Activated naive CD4-positive, alpha-beta T cell treated with anti-CD3 and anti-CD28 coated beads, Interleukin-2, amount 50 U/mL, for 72 hours (primary cell): Measurements from ENCODE around the gene CHRNA5. TPM values are rescaled to one million over a fixed set of nuclear protein-coding genes. Genes with fewer than 3 reads are reported as not detected.
"Not testable (repeated sequence)": the region's sequence is repeated elsewhere in the genome, so short reads cannot be mapped to it uniquely, and the experiment has no call there.

Experiments
- ATAC-seq, 2 donors: fragments of 150-1000 bp; cut with Tn5 transposase; 2 replicates each; pipeline ENCODE4 v1.10.0; 2021; ENCODE audit warnings: mild to moderate bottlenecking in 2 of 2, moderate library complexity in 2 of 2
- DNase-seq, 2 donors: peaks; one replicate each; pipeline ENCODE4 v3.0.0; 2021 to 2022; ENCODE audit warnings: low spot score in 2 of 2
- H3K27ac Mint-ChIP-seq, 2 donors: one replicate each; pipeline ENCODE4 v1.8.0; 2022; ENCODE audit warnings: mild to moderate bottlenecking in 2 of 2, mixed read lengths in 2 of 2
- H3K36me3 Mint-ChIP-seq, 2 donors: one replicate each; pipeline ENCODE4 v1.8.0; 2022; ENCODE audit warnings: mixed read lengths in 2 of 2
- H3K9me3 Mint-ChIP-seq, 2 donors: one replicate each; pipeline ENCODE4 v1.8.0; 2022; ENCODE audit warnings: mixed read lengths in 2 of 2
- total RNA-seq, 2 donors: library from RNA; stranded (reverse); gene quantifications; one replicate each; pipeline ENCODE4 v1.2.3, GENCODE V29; 2022

Gene CHRNA5
- total RNA-seq: 1 to 10 TPM; 4.6 to 5.7 TPM

DNA sequence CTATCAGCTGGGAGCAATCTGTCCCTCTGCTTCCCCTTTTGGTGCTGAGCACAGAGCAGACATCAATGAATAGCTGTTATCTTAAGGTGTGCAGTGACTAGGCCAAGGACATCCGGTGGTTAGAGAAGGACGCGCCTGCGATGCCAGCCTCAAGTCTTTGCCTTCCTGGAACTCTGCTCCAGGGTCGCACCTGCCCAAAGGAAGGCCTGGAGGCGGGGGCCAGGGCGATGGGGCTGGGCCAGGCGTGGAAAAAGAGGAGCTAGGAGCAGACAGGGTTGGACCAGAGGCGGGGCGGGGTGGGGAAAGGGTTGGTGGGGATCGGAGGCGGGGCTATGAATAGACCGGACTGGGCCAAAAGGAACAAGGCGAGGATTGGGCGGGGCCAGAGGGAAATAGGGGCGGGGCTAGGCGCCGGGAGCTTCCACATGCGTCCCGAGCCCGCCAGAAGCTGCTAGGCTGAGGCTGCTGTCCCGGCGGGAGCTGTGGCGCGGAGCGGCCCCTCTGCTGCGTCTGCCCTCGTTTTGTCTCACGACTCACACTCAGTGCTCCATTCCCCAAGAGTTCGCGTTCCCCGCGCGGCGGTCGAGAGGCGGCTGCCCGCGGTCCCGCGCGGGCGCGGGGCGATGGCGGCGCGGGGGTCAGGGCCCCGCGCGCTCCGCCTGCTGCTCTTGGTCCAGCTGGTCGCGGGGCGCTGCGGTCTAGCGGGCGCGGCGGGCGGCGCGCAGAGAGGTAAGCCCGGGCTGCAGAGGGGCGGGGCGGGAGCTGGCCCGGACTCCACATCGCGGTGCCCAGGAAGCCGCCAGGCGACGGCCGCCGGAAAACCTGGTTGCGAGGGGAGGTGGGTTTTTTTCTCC, at the start of gene CHRNA5:
Gene CHRNA5 (plus strand): TSS at position 424 of the 854 bp plus-strand sequence. CDS start 200 bp downstream, at position 624.
- peaks cover 4 to 6% of the 10 kb centered on the region in 2 donors for H3K36me3 Mint-ChIP-seq
- no peaks in the 10 kb centered on the region for H3K9me3 Mint-ChIP-seq
- ATAC-seq (peak; percentile 88 to 90), DNase-seq (peak; percentile 77 to 78)
- H3K27ac Mint-ChIP-seq: peak within 1 kb of the TSS in 1 of 2 donors; percentile 34

GRCh38 chr15:78520035-78520434, 45.3 kb upstream of the CHRNA5 start:
- not testable (repeated sequence) for H3K36me3 Mint-ChIP-seq, H3K9me3 Mint-ChIP-seq, DNase-seq, ATAC-seq, H3K27ac Mint-ChIP-seq

DNA sequence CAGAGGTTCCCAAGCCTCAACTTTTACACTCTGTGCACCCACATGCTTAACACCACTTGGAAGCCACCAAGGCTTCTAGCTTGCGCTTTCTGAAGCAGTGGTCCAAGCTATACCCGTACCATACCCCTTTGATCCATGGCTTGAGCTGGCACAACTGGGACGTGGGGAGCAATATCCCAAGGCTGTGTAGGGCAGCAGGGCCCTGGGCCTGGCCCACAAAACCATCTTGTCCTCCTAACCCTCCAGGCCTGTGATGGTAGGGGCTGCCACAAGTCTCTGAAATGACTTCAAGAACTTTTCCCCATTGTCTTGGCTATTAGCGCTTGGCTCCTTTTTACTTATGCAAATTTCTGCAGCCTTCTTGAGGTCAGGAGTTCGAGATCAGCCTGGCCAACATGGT, 41.1 kb upstream of the CHRNA5 start:
- DNase-seq (no peak), ATAC-seq (no peak)
- H3K9me3 Mint-ChIP-seq: no peaks in the 10 kb centered on the region
- no peaks in the 10 kb centered on the region for H3K36me3 Mint-ChIP-seq
- no peak overlapping the region for H3K27ac Mint-ChIP-seq

DNA sequence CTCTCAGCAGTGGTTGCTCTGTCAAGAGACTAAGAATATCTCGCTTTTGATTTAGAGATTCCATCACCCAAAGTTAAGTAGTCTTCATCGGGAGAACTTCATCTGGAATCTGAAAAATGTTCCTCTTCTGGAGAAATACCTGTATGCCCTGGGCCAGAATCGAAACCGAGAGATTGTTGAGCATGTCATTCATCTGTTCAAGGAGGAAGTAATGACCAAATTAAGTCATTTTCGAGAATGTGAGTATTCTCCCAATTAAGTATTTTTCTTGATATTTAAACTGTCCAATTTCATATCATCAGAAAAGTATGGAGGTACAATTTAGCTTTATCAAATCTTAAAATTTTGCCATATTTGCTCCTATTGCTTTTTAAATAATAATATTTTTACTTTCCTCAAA, 38.0 kb upstream of the CHRNA5 start:
- Mint-ChIP-seq H3K9me3 (no peaks in the 10 kb centered on the region), H3K27ac (no peak overlapping the region), H3K36me3 (no peaks in the 10 kb centered on the region)
- ATAC-seq (no peak), DNase-seq (no peak)

DNA sequence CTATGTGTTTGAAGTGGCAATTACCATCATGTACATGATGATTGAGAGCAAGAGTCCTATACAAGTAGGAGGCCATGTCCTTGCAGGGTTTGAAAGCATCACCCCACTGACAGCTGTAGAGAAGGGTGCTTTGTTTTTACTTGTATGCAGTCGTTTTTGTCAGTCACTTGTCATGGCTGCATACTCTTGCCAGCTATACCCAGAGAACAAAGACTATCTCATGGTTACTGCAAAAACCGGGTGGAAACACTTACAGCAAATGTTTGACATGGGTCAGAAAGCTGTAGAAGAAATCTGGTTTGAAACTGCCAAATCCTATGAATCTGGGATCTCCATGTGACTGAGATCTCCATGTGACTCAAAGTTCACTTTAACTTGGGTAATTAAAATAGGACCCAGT, 32.0 kb upstream of the CHRNA5 start:
- Mint-ChIP-seq H3K27ac (no peak overlapping the region), H3K36me3 (no peaks in the 10 kb centered on the region), H3K9me3 (no peaks in the 10 kb centered on the region)
- no peak for DNase-seq
- ATAC-seq: no peak

GRCh38 chr15:78536134-78536533, 29.2 kb upstream of the CHRNA5 start:
- no peak for ATAC-seq
- Mint-ChIP-seq H3K36me3 (peaks cover 4 to 5% of the 10 kb centered on the region in 2 donors), H3K27ac (no peak overlapping the region), H3K9me3 (peaks cover 0 to 6% of the 10 kb centered on the region in 2 donors)
- no peak for DNase-seq

GRCh38 chr15:78537266-78537905, 27.9 kb upstream of the CHRNA5 start:
- DNase-seq (no peak), ATAC-seq (no peak)
- peaks cover 0 to 6% of the 10 kb centered on the region in 2 donors for H3K9me3 Mint-ChIP-seq
- H3K36me3 Mint-ChIP-seq: peaks cover 16 to 17% of the 10 kb centered on the region in 2 donors
- H3K27ac Mint-ChIP-seq: no peak overlapping the region

DNA sequence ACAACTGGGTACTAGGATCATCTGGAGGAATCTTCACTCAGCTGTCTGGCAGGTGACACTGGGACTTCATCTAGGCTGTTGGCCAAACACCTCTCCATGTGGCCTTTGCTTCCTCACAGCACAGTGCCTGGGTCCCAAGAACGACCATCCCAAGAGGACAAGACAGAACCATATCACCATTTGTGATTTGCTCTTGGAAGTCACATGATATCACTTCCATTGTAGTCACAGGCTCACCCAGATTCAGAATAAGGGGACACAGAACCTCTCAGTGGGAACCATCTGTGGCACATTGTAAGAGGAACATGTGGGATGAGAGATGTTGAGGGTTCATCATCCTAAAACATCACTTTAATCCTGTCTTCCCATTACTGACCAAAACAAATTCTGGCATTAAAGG, 27.0 kb upstream of the CHRNA5 start:
- Mint-ChIP-seq H3K9me3 (peaks cover 0 to 6% of the 10 kb centered on the region in 2 donors), H3K27ac (peak overlapping the region in 1 of 2 donors; percentile 97), H3K36me3 (peaks cover 21 to 22% of the 10 kb centered on the region in 2 donors)
- no peak for DNase-seq
- ATAC-seq: no peak

DNA sequence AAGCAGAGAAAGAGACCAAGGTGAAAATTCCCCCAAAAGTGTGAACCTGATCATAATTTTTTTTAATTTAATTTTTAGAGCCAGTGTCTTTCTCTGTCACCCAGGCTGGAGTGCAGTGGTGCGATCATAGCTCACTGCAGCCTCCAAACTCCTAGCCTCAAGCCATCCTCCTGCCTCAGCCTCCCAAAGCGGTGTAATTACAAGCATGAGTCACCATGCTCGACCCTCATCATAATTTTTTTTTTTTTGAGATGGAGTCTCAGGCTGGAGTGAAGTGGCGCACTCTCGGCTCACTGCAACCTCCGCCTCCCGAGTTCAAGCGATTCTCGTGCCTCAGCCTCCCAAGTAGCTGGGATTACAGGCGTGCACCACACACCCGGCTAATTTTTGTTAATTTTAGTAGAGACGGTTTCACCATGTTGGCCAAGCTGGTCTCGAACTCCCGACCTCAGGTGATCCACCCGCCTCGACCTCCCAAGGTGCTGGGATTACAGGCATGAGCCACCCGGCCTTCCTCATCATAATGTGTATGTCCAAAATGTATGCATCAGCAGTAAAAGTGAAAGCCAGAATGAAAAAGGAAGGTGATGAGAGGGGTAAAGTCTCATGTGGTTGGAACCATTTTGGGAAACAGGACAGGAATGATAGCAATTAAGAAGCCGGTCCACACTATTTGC, 25.7 kb upstream of the CHRNA5 start:
- peak overlapping the region; percentile 97 to 99 for H3K27ac Mint-ChIP-seq
- peaks cover 22 to 24% of the 10 kb centered on the region in 2 donors for H3K36me3 Mint-ChIP-seq
- H3K9me3 Mint-ChIP-seq, ATAC-seq, DNase-seq: not testable (repeated sequence)

DNA sequence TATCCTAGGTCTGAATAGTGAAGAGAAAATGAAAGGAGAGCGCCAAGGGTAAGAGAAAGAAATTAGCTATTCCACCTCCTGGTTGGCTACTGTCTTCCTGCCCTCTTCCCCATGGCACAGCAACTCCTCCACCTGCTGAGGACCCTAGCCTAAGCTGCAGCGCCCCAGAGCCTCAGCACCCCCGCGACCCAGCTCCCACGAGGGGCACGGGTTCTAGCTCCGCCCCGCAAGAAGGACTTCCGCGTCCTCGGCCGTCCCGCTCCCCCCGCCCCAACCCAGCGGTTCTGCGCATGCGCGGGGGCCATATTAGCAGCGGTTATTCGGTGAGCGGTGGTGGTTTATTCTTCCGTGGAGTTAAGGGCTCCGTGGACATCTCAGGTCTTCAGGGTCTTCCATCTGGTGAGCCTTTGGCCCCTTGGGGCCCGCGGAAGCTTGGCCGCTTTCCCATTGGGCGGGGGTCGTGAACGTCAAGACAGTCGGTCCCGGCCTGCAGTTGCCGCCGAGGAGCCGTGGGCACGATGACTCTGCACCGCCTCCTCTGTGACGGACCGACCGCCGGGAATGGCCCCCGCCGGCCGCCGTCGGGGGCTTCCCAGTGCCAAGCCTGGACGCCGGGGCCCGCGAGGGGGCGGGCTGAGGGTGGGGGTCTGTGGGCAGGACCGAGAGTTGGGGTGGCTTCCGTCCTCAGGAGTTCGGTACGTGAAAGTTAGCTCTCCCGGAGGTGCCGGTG, 25.0 kb upstream of the CHRNA5 start, which contains the start of gene PSMA4:
Gene PSMA4 (plus strand): TSS at position 304 of the 730 bp plus-strand sequence. CDS start 1,484 bp downstream, outside the sequence.
- ATAC-seq: peak; percentile 87 to 92
- peak; percentile 94 to 96 for DNase-seq
- Mint-ChIP-seq H3K36me3 (peaks cover 22 to 27% of the 10 kb centered on the region in 2 donors), H3K9me3 (peaks cover 0 to 6% of the 10 kb centered on the region in 2 donors), H3K27ac (peak within 1 kb of the TSS; percentile 97 to 99)

DNA sequence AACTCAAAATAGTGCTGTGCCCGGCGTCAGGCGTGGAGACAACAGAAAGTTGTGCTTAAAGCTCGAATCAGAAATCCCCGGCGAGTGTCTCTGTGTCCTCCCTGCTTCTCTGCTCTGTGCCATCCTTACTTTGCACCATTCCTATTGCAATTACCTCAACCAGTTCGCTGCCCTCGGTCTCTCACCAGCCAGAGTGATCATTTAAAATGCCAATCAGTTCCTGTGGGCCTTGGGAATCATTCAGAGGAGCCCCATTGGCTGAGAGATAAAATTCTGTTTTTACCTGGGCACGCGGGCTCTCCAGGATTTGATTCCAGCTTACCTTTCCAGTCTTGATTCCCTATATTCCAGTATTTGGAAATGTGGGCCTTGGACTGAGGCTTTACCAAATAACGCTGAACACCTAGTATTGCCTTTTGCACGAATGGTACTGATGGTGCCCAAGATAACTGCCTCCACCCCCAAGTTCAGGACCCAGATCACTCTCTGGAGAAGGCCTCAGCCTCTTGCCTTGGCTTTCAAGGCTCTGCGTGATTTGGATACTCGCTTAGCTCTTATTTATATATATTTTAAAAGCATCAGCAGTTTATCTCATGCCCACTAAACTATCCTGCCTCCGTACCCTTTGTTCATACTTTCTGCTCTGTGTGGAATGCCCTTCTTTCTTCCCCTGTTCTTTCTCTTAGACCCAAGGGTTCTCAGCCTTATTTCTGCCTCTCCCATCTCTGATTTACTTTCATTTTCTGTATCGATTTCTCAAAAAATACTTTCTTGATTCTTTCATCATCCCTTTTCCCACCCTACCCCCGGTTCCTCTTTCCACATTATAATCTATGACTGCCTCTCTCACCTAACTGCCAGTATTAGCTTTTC, 24.2 kb upstream of the CHRNA5 start:
- DNase-seq (peak in 1 of 2 donors; percentile 16), ATAC-seq (peak; percentile 20 to 34)
- Mint-ChIP-seq H3K9me3 (peaks cover 0 to 6% of the 10 kb centered on the region in 2 donors), H3K27ac (peak overlapping the region; percentile 97 to 99), H3K36me3 (peaks cover 22 to 31% of the 10 kb centered on the region in 2 donors)

DNA sequence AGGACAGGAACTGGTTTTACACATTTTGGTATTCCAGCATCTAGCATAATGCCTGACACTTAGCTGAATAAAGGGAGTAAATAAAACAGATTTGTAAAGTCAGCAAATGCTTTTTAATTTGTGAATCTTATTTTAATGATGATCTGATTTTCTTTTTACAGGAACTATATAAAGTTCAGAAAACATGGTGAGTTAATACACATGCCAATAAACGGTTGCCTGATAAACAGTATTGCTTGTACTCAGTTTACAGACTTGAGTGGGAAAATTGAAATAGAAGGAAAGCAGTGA, 23.6 kb upstream of the CHRNA5 start:
- H3K9me3 Mint-ChIP-seq: peaks cover 0 to 6% of the 10 kb centered on the region in 2 donors
- H3K27ac Mint-ChIP-seq: peak overlapping the region; percentile 97 to 99
- H3K36me3 Mint-ChIP-seq: peaks cover 22 to 35% of the 10 kb centered on the region in 2 donors
- DNase-seq (no peak), ATAC-seq (no peak)

DNA sequence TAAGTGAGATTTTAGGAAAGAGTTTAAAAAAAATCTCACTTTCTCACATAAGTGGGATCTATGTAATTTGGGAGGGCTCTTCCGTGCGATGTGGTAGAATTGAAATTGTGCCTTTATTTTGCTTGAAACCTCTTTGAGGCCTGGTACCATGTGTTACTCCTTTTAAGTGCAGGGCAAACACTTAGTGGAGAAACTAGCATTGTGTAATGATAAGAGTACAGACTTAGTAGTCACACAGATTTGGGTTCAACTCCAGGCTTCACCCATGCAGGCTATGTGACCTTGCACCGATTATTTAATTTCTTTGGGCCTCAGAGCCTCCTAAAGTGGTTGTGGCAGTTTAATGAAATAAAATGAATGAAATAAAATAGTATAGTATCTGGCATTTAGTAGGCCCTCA, 22.7 kb upstream of the CHRNA5 start:
- DNase-seq: no peak
- no peak for ATAC-seq
- Mint-ChIP-seq H3K27ac (peak overlapping the region; percentile 74 to 97), H3K9me3 (peaks cover 0 to 6% of the 10 kb centered on the region in 2 donors), H3K36me3 (peaks cover 22 to 35% of the 10 kb centered on the region in 2 donors)

DNA sequence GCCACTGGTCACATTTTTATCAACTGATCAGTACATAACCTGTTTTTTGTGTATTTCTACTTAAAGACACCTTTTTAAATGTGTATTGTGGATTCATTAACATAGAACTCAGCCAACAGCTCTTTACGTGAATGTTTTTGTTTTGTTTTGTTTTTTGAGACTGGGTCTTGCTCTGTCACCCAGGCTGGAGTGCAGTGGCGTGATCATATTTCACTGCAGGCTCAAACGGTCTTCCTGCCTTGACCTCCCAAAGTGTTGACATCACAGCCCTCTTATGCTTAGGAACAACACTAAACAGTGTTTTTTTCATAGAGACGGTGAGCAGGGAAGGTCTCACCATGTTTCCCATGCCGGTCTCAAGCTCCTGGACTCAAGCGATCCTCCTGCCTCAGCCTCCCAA, 15.1 kb upstream of the CHRNA5 start:
- H3K27ac Mint-ChIP-seq: no peak overlapping the region
- DNase-seq: no peak
- H3K9me3 Mint-ChIP-seq: no peaks in the 10 kb centered on the region
- ATAC-seq: no peak
- peaks cover 5 to 8% of the 10 kb centered on the region in 2 donors for H3K36me3 Mint-ChIP-seq

GRCh38 chr15:78550815-78551214, 14.5 kb upstream of the CHRNA5 start:
- ATAC-seq: no peak
- no peak overlapping the region for H3K27ac Mint-ChIP-seq
- no peak for DNase-seq
- no peaks in the 10 kb centered on the region for H3K9me3 Mint-ChIP-seq
- H3K36me3 Mint-ChIP-seq: peaks cover 5 to 7% of the 10 kb centered on the region in 2 donors
